Esophagus muscularis mucosa (tissue), 3 donors: ENCODE measurements around the gene HK1.

Experiments
- CTCF ChIP-seq, 3 experiments: fragments of 200-600 bp in 2 of 3; fragments of 450-650 bp in 1 of 3; sonication (generic) in 2 of 3; IDR thresholded peaks; one replicate each; pipeline ENCODE4 v1.5.1; 2017 to 2019; ENCODE audit warnings: antibody characterized with exemption in 3 of 3, mild to moderate bottlenecking in 2 of 3, moderate library complexity in 1 of 3
- POLR2A ChIP-seq: fragments of 450-650 bp; IDR thresholded peaks from one replicate; pipeline ENCODE4 v1.6.1; 2017; ENCODE audit warnings: antibody characterized with exemption, moderate library complexity, mild to moderate bottlenecking, low read depth
- POLR2AphosphoS5 ChIP-seq, 2 donors: sonication (generic); formaldehyde crosslinking; IDR thresholded peaks; one replicate each; pipeline ENCODE4 v1.6.1; 2017; ENCODE audit warnings: antibody characterized with exemption in 2 of 2

GRCh38 chr10:69422676-69423075, 144.4 kb downstream of the HK1 start:
- TF ChIP-seq CTCF (IDR thresholded peaks at IDR 0.05) (no peak), POLR2AphosphoS5 (IDR thresholded peaks at IDR 0.05) (no peak), POLR2A (no peak)
